CD4-positive, CD25-positive, alpha-beta regulatory T cell (primary cell): Measurements from ENCODE around the gene TMC6. TPM values are rescaled to one million over a fixed set of nuclear protein-coding genes. Genes with fewer than 3 reads are reported as not detected.

Experiments used
- ATAC-seq, 2 donors: fragments of 150-1000 bp; cut with Tn5 transposase; one replicate each; pipeline ENCODE4 v1.10.0; 2021; ENCODE audit warnings: low read depth in 2 of 2, moderate number of reproducible peaks in 2 of 2, moderate library complexity in 1 of 2
- DNase-seq, 3 donors: peaks; one replicate each; pipeline versions ENCODE4 v3.0.0 to v3.0.0-alpha.2; 2012 to 2022; ENCODE audit warnings: mixed read lengths in 1 of 3
- H3K27ac ChIP-seq: one replicate; pipeline ENCODE4 v1.7.0; 2013; ENCODE audit warnings: mild to moderate bottlenecking, low read length; ENCODE audit not compliant: insufficient read depth, poor library complexity, severe bottlenecking
- H3K27me3 ChIP-seq: one replicate; pipeline ENCODE4 v1.7.0; 2013; ENCODE audit warnings: low read length; ENCODE audit not compliant: control insufficient read depth, insufficient read depth
- H3K36me3 ChIP-seq: one replicate; pipeline ENCODE4 v1.7.0; 2013; ENCODE audit warnings: mild to moderate bottlenecking, low read length, moderate library complexity; ENCODE audit not compliant: control insufficient read depth, insufficient read depth
- H3K4me1 ChIP-seq: 2 replicates; pipeline ENCODE4 v1.7.0; 2013; ENCODE audit warnings: mild to moderate bottlenecking, low read length; ENCODE audit not compliant: insufficient read depth, control insufficient read depth, poor library complexity, severe bottlenecking
- H3K4me3 ChIP-seq: one replicate; pipeline ENCODE4 v1.7.0; 2013; ENCODE audit warnings: low read depth, mild to moderate bottlenecking, low read length, moderate library complexity
- H3K9me3 ChIP-seq, 2 experiments: 1 replicate in 1 of 2; 2 replicates in 1 of 2; pipeline ENCODE4 v1.7.0; 2013; ENCODE audit warnings: low read length in 2 of 2, mild to moderate bottlenecking in 1 of 2, moderate library complexity in 1 of 2; ENCODE audit not compliant: control insufficient read depth in 2 of 2
- H3K27ac Mint-ChIP-seq, 3 donors: one replicate each; pipeline ENCODE4 v1.8.0; 2020 to 2022; ENCODE audit warnings: mild to moderate bottlenecking in 3 of 3, mixed read lengths in 3 of 3, moderate library complexity in 2 of 3
- H3K27me3 Mint-ChIP-seq: one replicate; pipeline ENCODE4 v1.8.0; 2022; ENCODE audit warnings: mild to moderate bottlenecking, mixed read lengths
- H3K36me3 Mint-ChIP-seq: one replicate; pipeline ENCODE4 v1.8.0; 2020; ENCODE audit warnings: mixed read lengths
- H3K4me1 Mint-ChIP-seq, 4 donors: one replicate each; pipeline ENCODE4 v1.8.0; 2020 to 2022; ENCODE audit warnings: mixed read lengths in 4 of 4, mild to moderate bottlenecking in 1 of 4
- H3K4me3 Mint-ChIP-seq, 4 donors: one replicate each; pipeline ENCODE4 v1.8.0; 2020 to 2022; ENCODE audit warnings: mild to moderate bottlenecking in 4 of 4, mixed read lengths in 4 of 4, moderate library complexity in 3 of 4
- H3K9me3 Mint-ChIP-seq, 7 donors: one replicate each; pipeline ENCODE4 v1.8.0; 2020 to 2022; ENCODE audit warnings: mixed read lengths in 7 of 7, mild to moderate bottlenecking in 3 of 7, moderate library complexity in 2 of 7
- polyA plus RNA-seq, 4 donors: library from polyadenylated mRNA; unstranded; fragments of 300-500 nt; fragmentation: Illumina TruSeq; gene quantifications; one replicate each; pipeline ENCODE4 v1.2.3, GENCODE V29; 2021
- total RNA-seq: library from RNA; stranded (reverse); gene quantifications from one replicate; pipeline ENCODE4 v1.2.3, GENCODE V29; 2022

TMC6 gene
- total and polyA plus RNA-seq, 5 donors from 2014 or later = 160 to 727 (median 234) TPM

DNA sequence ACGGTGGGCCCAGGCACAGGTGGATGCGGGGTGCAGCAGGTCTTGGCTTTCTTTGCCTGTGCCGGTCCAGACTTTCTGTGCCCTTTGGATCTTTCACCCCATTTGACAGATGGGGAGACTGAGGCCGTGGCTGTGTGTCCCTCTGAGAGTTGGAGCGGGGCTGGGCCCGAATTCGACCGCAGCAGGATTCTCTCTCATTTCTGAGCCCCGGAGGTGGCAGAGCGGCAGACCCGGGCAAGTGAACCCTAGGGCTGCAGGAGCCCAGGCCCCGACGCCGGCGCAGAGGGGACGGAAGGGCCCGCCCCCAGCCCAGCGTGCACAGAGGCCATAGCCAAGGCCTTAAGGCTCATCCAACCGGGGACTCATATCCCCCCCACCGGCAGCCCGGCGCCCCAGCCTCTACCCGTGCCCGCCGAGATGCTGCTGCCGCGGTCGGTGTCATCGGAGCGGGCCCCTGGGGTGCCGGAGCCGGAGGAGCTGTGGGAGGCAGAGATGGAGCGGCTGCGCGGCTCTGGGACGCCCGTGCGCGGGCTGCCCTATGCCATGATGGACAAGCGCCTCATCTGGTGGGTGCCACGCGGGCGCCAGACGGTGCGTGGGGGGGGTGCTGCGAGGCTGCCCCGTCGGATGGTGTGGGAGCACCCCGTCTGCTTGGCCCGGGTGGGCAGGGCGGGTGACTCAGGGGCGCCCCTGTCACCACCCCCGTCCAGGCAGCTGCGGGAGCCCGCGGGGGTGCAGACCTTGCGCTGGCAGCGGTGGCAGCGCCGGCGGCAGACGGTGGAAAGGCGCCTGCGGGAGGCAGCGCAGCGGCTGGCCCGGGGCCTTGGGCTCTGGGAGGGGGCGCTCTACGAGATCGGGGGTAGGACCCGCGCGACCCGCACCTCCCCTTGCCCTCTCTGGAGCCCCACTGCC lies 2.9 kb upstream of the TMC6 start:
- Histone ChIP-seq H3K4me3 (peak overlapping the region; percentile 84), H3K36me3 (peaks cover 33% of the 10 kb centered on the region), H3K4me1 (peaks cover 80% of the 10 kb centered on the region), H3K27ac (peak overlapping the region; percentile 92), H3K27me3 (no peaks in the 10 kb centered on the region), H3K9me3 (no peaks in the 10 kb centered on the region)
- peaks cover 9 to 67% (median 33%) of the 10 kb centered on the region in 4 donors for H3K4me1 Mint-ChIP-seq
- peaks cover 32% of the 10 kb centered on the region for H3K36me3 Mint-ChIP-seq
- peak overlapping the region; percentile 92 to 95 (median 93) for H3K27ac Mint-ChIP-seq
- H3K4me3 Mint-ChIP-seq = peak overlapping the region; percentile 95 to 99 (median 99)
- no peaks in the 10 kb centered on the region for H3K9me3 Mint-ChIP-seq
- ATAC-seq = no peak
- peaks cover 5% of the 10 kb centered on the region for H3K27me3 Mint-ChIP-seq
- DNase-seq = peak; percentile 45 to 60 (median 46)

DNA sequence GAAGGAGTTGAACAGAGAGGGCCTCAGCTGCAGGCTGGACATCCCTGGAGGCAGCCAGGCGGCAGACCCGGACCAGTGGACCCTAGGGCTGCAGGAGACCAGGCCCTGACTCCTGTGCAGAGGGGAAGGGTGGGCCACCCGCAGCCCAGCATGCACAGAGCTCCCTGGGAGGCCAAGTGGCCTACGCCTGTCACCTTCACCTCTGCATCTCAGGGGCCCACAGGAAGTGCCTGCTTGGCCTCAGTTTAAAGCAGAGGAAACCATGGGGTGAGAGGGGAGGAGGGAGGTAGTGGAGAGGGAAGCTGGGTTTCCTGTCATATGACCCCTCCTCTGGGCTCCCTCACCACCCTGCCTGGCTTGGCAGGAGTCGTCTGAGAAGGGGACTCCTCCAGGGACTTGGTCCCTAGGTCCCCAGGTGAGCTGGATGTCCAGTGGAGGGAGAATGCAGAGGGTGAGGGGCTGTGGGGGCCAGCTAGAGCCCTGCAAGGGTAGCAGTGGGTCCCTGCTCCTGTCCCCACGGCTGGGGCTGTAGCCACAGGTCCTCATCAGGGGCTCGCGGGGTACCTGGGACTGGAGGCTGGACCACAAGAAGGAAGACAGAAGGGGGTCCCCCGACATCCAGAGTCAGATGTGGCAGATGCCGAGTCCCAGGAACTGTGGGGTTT lies 2.0 kb upstream of the TMC6 start, which contains the start of gene TMC8:
TSS of gene TMC8 (plus strand) at position 335 of the 665 bp plus-strand sequence. CDS start 818 bp downstream, outside the sequence.
- H3K27ac Mint-ChIP-seq = peak within 1 kb of the TSS; percentile 92 to 95 (median 93)
- H3K4me3 ChIP-seq = peak within 1 kb of the TSS; percentile 84
- no peaks in the 10 kb centered on the region for H3K9me3 Mint-ChIP-seq
- peaks cover 82% of the 10 kb centered on the region for H3K4me1 ChIP-seq
- H3K27me3 Mint-ChIP-seq = peaks cover 5% of the 10 kb centered on the region
- ATAC-seq = peak; percentile 61 to 65
- DNase-seq = peak; percentile 76 to 97 (median 91)
- H3K27me3 ChIP-seq = no peaks in the 10 kb centered on the region
- peak within 1 kb of the TSS; percentile 92 for H3K27ac ChIP-seq
- H3K36me3 ChIP-seq = peaks cover 30% of the 10 kb centered on the region
- H3K4me1 Mint-ChIP-seq = peaks cover 9 to 63% (median 28%) of the 10 kb centered on the region in 4 donors
- H3K4me3 Mint-ChIP-seq = peak within 1 kb of the TSS; percentile 95 to 99 (median 99)
- peaks cover 27% of the 10 kb centered on the region for H3K36me3 Mint-ChIP-seq
- no peaks in the 10 kb centered on the region for H3K9me3 ChIP-seq

DNA sequence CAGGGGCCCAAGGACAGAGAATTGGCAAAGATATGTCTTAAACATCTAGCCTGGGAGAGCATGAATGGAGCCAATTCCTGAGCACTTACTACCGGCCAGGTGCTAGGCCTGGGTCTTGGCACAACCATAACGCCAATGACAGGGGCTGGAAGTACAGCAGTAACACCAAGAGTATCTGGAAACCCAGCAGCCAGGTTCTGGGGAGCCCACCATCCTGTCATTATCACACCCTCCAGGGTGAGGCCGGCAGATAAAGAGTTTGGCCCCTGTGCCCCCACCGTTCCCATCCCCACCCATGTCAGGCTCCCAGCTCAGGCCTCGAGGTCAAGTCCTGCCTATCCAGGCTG lies 1.5 kb upstream of the TMC6 start:
- ATAC-seq (no peak), DNase-seq (no peak)
- Histone ChIP-seq H3K4me3 (peak overlapping the region; percentile 84), H3K9me3 (no peaks in the 10 kb centered on the region), H3K4me1 (peaks cover 83% of the 10 kb centered on the region), H3K27ac (peak overlapping the region; percentile 92), H3K27me3 (no peaks in the 10 kb centered on the region), H3K36me3 (peaks cover 28% of the 10 kb centered on the region)
- no peaks in the 10 kb centered on the region for H3K9me3 Mint-ChIP-seq
- H3K27me3 Mint-ChIP-seq = peaks cover 5% of the 10 kb centered on the region
- H3K4me1 Mint-ChIP-seq = peaks cover 9 to 62% (median 27%) of the 10 kb centered on the region in 4 donors
- H3K4me3 Mint-ChIP-seq = peak overlapping the region; percentile 95 to 99 (median 99)
- H3K36me3 Mint-ChIP-seq = peaks cover 24% of the 10 kb centered on the region
- H3K27ac Mint-ChIP-seq = peak overlapping the region; percentile 92 to 95 (median 93)

DNA sequence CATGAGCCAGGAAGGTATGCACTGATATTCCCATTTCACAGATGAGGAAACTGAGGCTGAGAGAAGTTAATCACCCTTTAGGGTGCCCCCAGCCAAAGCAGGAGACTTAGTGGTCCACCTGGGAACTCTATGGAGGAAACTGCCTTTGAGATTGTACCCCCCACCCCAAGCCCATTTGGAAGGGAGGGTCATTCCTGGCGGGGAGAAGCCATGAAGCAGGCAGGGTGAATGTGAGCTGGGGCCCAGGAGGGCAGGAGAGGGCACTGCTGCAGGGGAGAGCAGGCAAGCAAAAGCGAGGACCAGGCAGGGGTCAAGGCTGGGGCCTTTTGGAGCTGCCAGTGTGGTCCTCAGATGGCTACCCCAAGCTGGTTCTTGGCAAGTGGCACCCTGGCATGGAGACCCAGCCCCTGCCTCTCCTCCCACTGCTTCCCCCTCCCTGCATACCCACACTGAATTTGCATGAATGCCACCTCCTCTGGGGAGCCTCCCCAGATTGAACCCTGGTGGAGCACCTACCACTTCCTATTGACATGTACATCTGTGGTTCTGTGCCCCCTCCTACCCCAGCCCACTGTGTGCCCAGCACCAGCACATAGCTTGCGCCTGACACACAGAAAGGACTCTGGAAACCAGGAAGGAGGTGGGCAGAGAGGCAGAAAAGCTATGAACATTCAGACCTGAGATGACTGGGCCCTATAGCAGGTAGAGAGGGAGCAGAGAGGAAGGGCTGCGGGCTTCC lies 965 bp upstream of the TMC6 start:
- DNase-seq (peak in 2 of 3 donors; percentile 61 to 90), ATAC-seq (no peak)
- H3K4me3 ChIP-seq = peak overlapping the region; percentile 84
- H3K27ac ChIP-seq = peak overlapping the region; percentile 92
- Mint-ChIP-seq H3K4me3 (peak overlapping the region; percentile 95 to 99 (median 99)), H3K4me1 (peaks cover 8 to 60% (median 26%) of the 10 kb centered on the region in 4 donors), H3K27me3 (peaks cover 5% of the 10 kb centered on the region), H3K36me3 (peaks cover 24% of the 10 kb centered on the region), H3K9me3 (no peaks in the 10 kb centered on the region), H3K27ac (peak overlapping the region; percentile 93 to 97 (median 96))
- H3K4me1 ChIP-seq = peaks cover 83% of the 10 kb centered on the region
- H3K27me3 ChIP-seq = no peaks in the 10 kb centered on the region
- no peaks in the 10 kb centered on the region for H3K9me3 ChIP-seq
- H3K36me3 ChIP-seq = peaks cover 28% of the 10 kb centered on the region

DNA sequence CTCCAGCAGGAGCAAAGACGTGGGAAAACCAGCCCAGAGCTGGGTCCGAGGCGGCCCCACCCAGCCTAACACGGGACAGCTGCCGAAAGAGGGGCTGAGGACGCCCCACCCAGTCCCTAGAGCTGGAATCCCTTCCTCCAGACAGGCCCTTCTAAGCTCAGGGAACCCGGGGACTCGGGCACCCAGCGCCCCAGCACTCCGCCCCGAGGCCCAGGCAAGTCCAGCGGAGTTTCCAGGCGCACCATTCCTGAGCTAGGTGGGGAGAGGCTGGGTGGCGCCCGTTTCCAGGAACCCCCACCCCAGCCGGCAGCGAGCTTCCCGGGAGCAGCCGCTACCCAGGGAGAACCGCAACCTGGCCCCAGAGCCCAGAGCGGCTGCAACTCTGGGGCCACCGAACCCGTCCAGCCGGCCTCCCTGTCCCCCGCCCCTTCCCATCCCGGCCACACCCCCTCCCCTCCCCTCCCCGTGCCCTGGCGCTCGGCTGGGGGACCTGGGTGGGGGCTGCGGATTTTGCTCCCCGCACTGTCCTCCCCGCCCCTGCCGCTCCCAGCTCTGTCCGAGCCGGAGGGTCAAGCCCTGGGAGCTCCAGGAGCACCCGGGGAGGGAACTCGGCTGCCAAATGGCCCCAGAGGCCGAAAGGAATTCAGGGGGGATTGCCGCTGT lies 536 bp downstream of the TMC6 start:
- Mint-ChIP-seq H3K27ac (peak overlapping the region; percentile 80 to 93 (median 92)), H3K9me3 (no peaks in the 10 kb centered on the region), H3K4me3 (peak overlapping the region; percentile 93 to 100 (median 94)), H3K4me1 (peaks cover 0 to 60% (median 23%) of the 10 kb centered on the region in 4 donors), H3K27me3 (peaks cover 5% of the 10 kb centered on the region), H3K36me3 (peaks cover 21% of the 10 kb centered on the region)
- Histone ChIP-seq H3K4me1 (peaks cover 83% of the 10 kb centered on the region), H3K27me3 (no peaks in the 10 kb centered on the region), H3K36me3 (peaks cover 31% of the 10 kb centered on the region), H3K4me3 (peak overlapping the region; percentile 77), H3K27ac (peak overlapping the region; percentile 92), H3K9me3 (no peaks in the 10 kb centered on the region)
- ATAC-seq (no peak), DNase-seq (no peak)

DNA sequence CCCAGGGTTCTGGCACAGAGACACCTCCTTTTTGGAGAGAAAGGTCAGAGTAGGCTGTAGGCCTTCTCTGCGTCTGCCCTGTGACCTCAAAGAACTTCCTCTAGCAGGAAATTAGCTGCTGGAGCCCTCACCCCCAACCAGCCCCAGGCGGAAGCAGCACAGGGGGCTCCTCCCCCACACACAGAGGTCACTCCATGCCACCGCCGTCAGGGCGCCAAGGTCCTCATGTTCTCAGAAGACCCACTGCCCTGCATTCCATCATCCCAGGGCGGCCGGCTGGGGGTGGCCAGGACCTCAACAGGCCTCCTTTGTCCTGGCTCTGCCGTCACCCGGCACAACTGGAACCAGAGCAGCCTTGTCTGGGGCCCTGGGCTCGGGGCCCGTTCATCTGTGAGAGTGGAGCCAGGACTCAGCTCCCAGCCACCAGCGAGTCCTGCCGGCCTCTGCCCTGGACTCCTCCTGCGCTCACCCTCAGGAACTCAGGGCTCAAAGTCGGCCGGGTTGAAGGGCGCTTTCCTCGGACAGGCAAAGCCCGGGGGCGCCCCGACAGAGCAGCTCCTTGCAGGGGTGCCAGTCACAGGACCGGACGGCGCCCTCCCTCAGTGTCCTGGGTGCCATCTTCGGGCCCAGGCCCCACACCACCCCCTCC lies 1.2 kb downstream of the TMC6 start:
- no peaks in the 10 kb centered on the region for H3K27me3 ChIP-seq
- Mint-ChIP-seq H3K9me3 (no peaks in the 10 kb centered on the region), H3K36me3 (peaks cover 24% of the 10 kb centered on the region), H3K4me1 (peaks cover 0 to 62% (median 23%) of the 10 kb centered on the region in 4 donors), H3K27ac (peak overlapping the region; percentile 80 to 93 (median 92)), H3K4me3 (peak overlapping the region; percentile 93 to 100 (median 94)), H3K27me3 (peaks cover 5% of the 10 kb centered on the region)
- H3K9me3 ChIP-seq = no peaks in the 10 kb centered on the region
- peak overlapping the region; percentile 92 for H3K27ac ChIP-seq
- DNase-seq = peak; percentile 64 to 91 (median 75)
- H3K4me1 ChIP-seq = peaks cover 83% of the 10 kb centered on the region
- peaks cover 35% of the 10 kb centered on the region for H3K36me3 ChIP-seq
- ATAC-seq = peak; percentile 34 to 35
- peak overlapping the region; percentile 77 for H3K4me3 ChIP-seq
